Naive thymus-derived CD8-positive, alpha-beta T cell (primary cell): ENCODE results near the gene FAM53A. TPM values are rescaled to one million over a fixed set of nuclear protein-coding genes. Genes with fewer than 3 reads are reported as not detected.
"Not testable (repeated sequence)": the region's sequence is repeated elsewhere in the genome, so short reads cannot be mapped to it uniquely, and the experiment has no call there.

Experiments
- ATAC-seq, 2 donors: fragments of 150-1000 bp; cut with Tn5 transposase in 1 of 2; sonication (Bioruptor Pico), chemical (Tn5 transposase) in 1 of 2; 1 replicate in 1 of 2; 2 replicates in 1 of 2; pipeline ENCODE4 v1.10.0; 2021; ENCODE audit warnings: mild to moderate bottlenecking in 2 of 2, moderate library complexity in 2 of 2
- POLR2A ChIA-PET: fragments of 350-600 bp; sonication (Branson Sonifier 250); formaldehyde crosslinking; loops from one replicate; lab custom pipeline; 2021; ENCODE audit warnings: antibody characterized with exemption; lab: Charles Lee
- DNase-seq, 10 donors: peaks; one replicate each; pipeline versions ENCODE4 v3.0.0 to v3.0.0-alpha.2; 2020 to 2022
- H3K27ac Mint-ChIP-seq, 10 donors: one replicate each; pipeline ENCODE4 v1.8.0; 2020 to 2022; ENCODE audit warnings: mild to moderate bottlenecking in 10 of 10, mixed read lengths in 10 of 10, moderate library complexity in 4 of 10, inconsistent platforms in 1 of 10
- H3K27me3 Mint-ChIP-seq, 5 donors: one replicate each; pipeline ENCODE4 v1.8.0; 2021 to 2022; ENCODE audit warnings: mixed read lengths in 5 of 5
- H3K36me3 Mint-ChIP-seq, 3 donors: one replicate each; pipeline ENCODE4 v1.8.0; 2020 to 2022; ENCODE audit warnings: mixed read lengths in 3 of 3, mild to moderate bottlenecking in 2 of 3, inconsistent platforms in 1 of 3
- H3K4me1 Mint-ChIP-seq, 4 donors: one replicate each; pipeline ENCODE4 v1.8.0; 2021 to 2022; ENCODE audit warnings: mixed read lengths in 4 of 4
- H3K4me3 Mint-ChIP-seq, 10 donors: one replicate each; pipeline ENCODE4 v1.8.0; 2020 to 2022; ENCODE audit warnings: mild to moderate bottlenecking in 10 of 10, mixed read lengths in 10 of 10, moderate library complexity in 6 of 10, inconsistent platforms in 1 of 10
- H3K9me3 Mint-ChIP-seq, 9 donors: one replicate each; pipeline ENCODE4 v1.8.0; 2020 to 2022; ENCODE audit warnings: mixed read lengths in 9 of 9, mild to moderate bottlenecking in 3 of 9, inconsistent platforms in 1 of 9, moderate library complexity in 1 of 9
- polyA plus RNA-seq, 3 donors: library from polyadenylated mRNA; unstranded; fragments of 300-500 nt; fragmentation: Illumina TruSeq; gene quantifications; one replicate each; pipeline ENCODE4 v1.2.3, GENCODE V29; 2021
- total RNA-seq, 8 experiments: library from RNA in 2 of 8; stranded (reverse) in 2 of 8; gene quantifications; one replicate each; pipeline ENCODE4 v1.2.3 and lab custom pipeline; 2021 to 2026

Gene FAM53A
- total and polyA plus RNA-seq, 5 experiments from 2014 or later, result 0.64 to 1.7 (median 1.2) TPM

- Mint-ChIP-seq H3K27me3 (peaks cover 0 to 5% (median 0%) of the 10 kb centered on the region in 5 donors), H3K27ac (peak overlapping the region in 1 of 10 donors; percentile 35), H3K4me3 (no peak overlapping the region), H3K4me1 (peaks cover 0 to 2% (median 0%) of the 10 kb centered on the region in 4 donors), H3K36me3 (no peaks in the 10 kb centered on the region), H3K9me3 (no peaks in the 10 kb centered on the region)
- ATAC-seq (no peak), DNase-seq (no peak)
- POLR2A ChIA-PET, result no interaction called here
These were observed 7.2 kb downstream of the FAM53A start for GRCh38 chr4:1676605-1677525.

GRCh38 chr4:1675802-1676137 is 8.3 kb downstream of the FAM53A start:
- POLR2A ChIA-PET, result no interaction called here
- DNase-seq (no peak), ATAC-seq (no peak)
- H3K9me3 Mint-ChIP-seq, result no peaks in the 10 kb centered on the region
- H3K27me3 Mint-ChIP-seq, result peaks cover 0 to 5% (median 0%) of the 10 kb centered on the region in 5 donors
- H3K36me3 Mint-ChIP-seq, result no peaks in the 10 kb centered on the region
- peaks cover 0 to 2% (median under 1%) of the 10 kb centered on the region in 4 donors for H3K4me1 Mint-ChIP-seq
- no peak overlapping the region for H3K27ac Mint-ChIP-seq
- H3K4me3 Mint-ChIP-seq, result no peak overlapping the region

- no peak for DNase-seq
These were observed 8.8 kb downstream of the FAM53A start for GRCh38 chr4:1675136-1675801.

GRCh38 chr4:1674682-1675081 is 9.4 kb downstream of the FAM53A start:
- DNase-seq (no peak), ATAC-seq (no peak)
- Mint-ChIP-seq H3K4me1 (peaks cover 0 to 2% (median under 1%) of the 10 kb centered on the region in 4 donors), H3K27ac (no peak overlapping the region), H3K4me3 (peak overlapping the region in 1 of 10 donors; percentile 29), H3K9me3 (no peaks in the 10 kb centered on the region), H3K36me3 (no peaks in the 10 kb centered on the region), H3K27me3 (peaks cover 0 to 5% (median 0%) of the 10 kb centered on the region in 5 donors)
- POLR2A ChIA-PET, result no interaction called here

More at GRCh38 chr4:1675136-1675801, 8.8 kb downstream of the FAM53A start:
- no peaks in the 10 kb centered on the region for H3K9me3 Mint-ChIP-seq
- H3K36me3 Mint-ChIP-seq, result no peaks in the 10 kb centered on the region
- peak overlapping the region in 1 of 10 donors; percentile 29 for H3K4me3 Mint-ChIP-seq
- peaks cover 0 to 5% (median 0%) of the 10 kb centered on the region in 5 donors for H3K27me3 Mint-ChIP-seq
- ATAC-seq, result no peak
- H3K27ac Mint-ChIP-seq, result peak overlapping the region in 1 of 10 donors; percentile 42
- POLR2A ChIA-PET, result no interaction called here
- H3K4me1 Mint-ChIP-seq, result peaks cover 0 to 2% (median under 1%) of the 10 kb centered on the region in 4 donors

- no peak overlapping the region for H3K27ac Mint-ChIP-seq
- DNase-seq, result no peak
- peaks cover 0 to 5% (median 0%) of the 10 kb centered on the region in 5 donors for H3K27me3 Mint-ChIP-seq
- peaks cover 0 to 2% (median under 1%) of the 10 kb centered on the region in 4 donors for H3K4me1 Mint-ChIP-seq
- ATAC-seq, result no peak
- H3K9me3 Mint-ChIP-seq, result no peaks in the 10 kb centered on the region
- H3K4me3 Mint-ChIP-seq, result no peak overlapping the region
- no peaks in the 10 kb centered on the region for H3K36me3 Mint-ChIP-seq
- POLR2A ChIA-PET, result no interaction called here
These were observed 10.4 kb downstream of the FAM53A start for GRCh38 chr4:1673671-1674070.

GRCh38 chr4:1671011-1671410 is 13.1 kb downstream of the FAM53A start:
- H3K4me1 Mint-ChIP-seq, H3K36me3 Mint-ChIP-seq: not testable (repeated sequence)

GRCh38 chr4:1670279-1670678 is 13.8 kb downstream of the FAM53A start:
- DNase-seq, result no peak
- Mint-ChIP-seq H3K36me3 (no peaks in the 10 kb centered on the region), H3K27ac (no peak overlapping the region), H3K4me1 (peaks cover 0 to 1% (median 0%) of the 10 kb centered on the region in 4 donors), H3K9me3 (no peaks in the 10 kb centered on the region), H3K27me3 (peaks cover 0 to 1% (median 0%) of the 10 kb centered on the region in 5 donors), H3K4me3 (no peak overlapping the region)
- POLR2A ChIA-PET, result no interaction called here
- ATAC-seq, result no peak

More at GRCh38 chr4:1671011-1671410, 13.1 kb downstream of the FAM53A start:
- H3K27me3 Mint-ChIP-seq, DNase-seq, H3K27ac Mint-ChIP-seq, H3K9me3 Mint-ChIP-seq, H3K4me3 Mint-ChIP-seq, POLR2A ChIA-PET, ATAC-seq: not testable (repeated sequence)

GRCh38 chr4:1669850-1670249 is 14.3 kb downstream of the FAM53A start:
- ATAC-seq, result no peak
- DNase-seq, result no peak
- Mint-ChIP-seq H3K4me3 (no peak overlapping the region), H3K27ac (no peak overlapping the region), H3K27me3 (peaks cover 0 to under 1% (median 0%) of the 10 kb centered on the region in 5 donors), H3K36me3 (no peaks in the 10 kb centered on the region), H3K4me1 (peaks cover 0 to 1% (median 0%) of the 10 kb centered on the region in 4 donors), H3K9me3 (no peaks in the 10 kb centered on the region)
- POLR2A ChIA-PET, result no interaction called here

GRCh38 chr4:1669270-1669669 is 14.8 kb downstream of the FAM53A start:
- DNase-seq, result no peak
- H3K27ac Mint-ChIP-seq, result no peak overlapping the region
- peaks cover 0 to 1% (median 0%) of the 10 kb centered on the region in 4 donors for H3K4me1 Mint-ChIP-seq
- ATAC-seq, result no peak
- H3K36me3 Mint-ChIP-seq, result no peaks in the 10 kb centered on the region
- H3K4me3 Mint-ChIP-seq, result no peak overlapping the region
- H3K9me3 Mint-ChIP-seq, result no peaks in the 10 kb centered on the region
- H3K27me3 Mint-ChIP-seq, result no peaks in the 10 kb centered on the region
- POLR2A ChIA-PET, result no interaction called here

- no peaks in the 10 kb centered on the region for H3K9me3 Mint-ChIP-seq
- no peaks in the 10 kb centered on the region for H3K36me3 Mint-ChIP-seq
- no peak overlapping the region for H3K27ac Mint-ChIP-seq
- DNase-seq, result no peak
- H3K4me1 Mint-ChIP-seq, result peaks cover 0 to 1% (median 0%) of the 10 kb centered on the region in 4 donors
- no peaks in the 10 kb centered on the region for H3K27me3 Mint-ChIP-seq
- H3K4me3 Mint-ChIP-seq, result no peak overlapping the region
- no peak for ATAC-seq
- POLR2A ChIA-PET, result no interaction called here
These were observed 15.6 kb downstream of the FAM53A start for GRCh38 chr4:1668488-1668840.

- ATAC-seq (no peak), DNase-seq (no peak)
- Mint-ChIP-seq H3K4me1 (peaks cover 0 to 1% (median 0%) of the 10 kb centered on the region in 4 donors), H3K4me3 (no peak overlapping the region), H3K9me3 (no peaks in the 10 kb centered on the region), H3K27me3 (no peaks in the 10 kb centered on the region), H3K36me3 (no peaks in the 10 kb centered on the region), H3K27ac (no peak overlapping the region)
- POLR2A ChIA-PET, result no interaction called here
These were observed 16.8 kb downstream of the FAM53A start for GRCh38 chr4:1667273-1667672.

- Mint-ChIP-seq H3K4me3 (no peak overlapping the region), H3K36me3 (no peaks in the 10 kb centered on the region), H3K27ac (peak overlapping the region in 1 of 10 donors; percentile 21), H3K27me3 (no peaks in the 10 kb centered on the region), H3K4me1 (no peaks in the 10 kb centered on the region), H3K9me3 (no peaks in the 10 kb centered on the region)
- POLR2A ChIA-PET, result interaction anchor here (0.7 to 0.8 kb wide), 2 partner anchors 35 to 198 kb away, joined by 3 read pairs; no protein-coding TSS in a partner anchor
- DNase-seq, result no peak
- no peak for ATAC-seq
These were observed 17.7 kb downstream of the FAM53A start for GRCh38 chr4:1666391-1666790.

GRCh38 chr4:1664141-1664540 is 20.0 kb downstream of the FAM53A start:
- Mint-ChIP-seq H3K4me3 (no peak overlapping the region), H3K4me1 (no peaks in the 10 kb centered on the region), H3K9me3 (no peaks in the 10 kb centered on the region), H3K27ac (no peak overlapping the region), H3K36me3 (no peaks in the 10 kb centered on the region), H3K27me3 (no peaks in the 10 kb centered on the region)
- POLR2A ChIA-PET, result interaction anchor here (0.6 kb wide), 1 partner anchor 80 kb away, joined by 3 read pairs; no protein-coding TSS in a partner anchor
- ATAC-seq (no peak), DNase-seq (no peak)
